WERI-Rb-1 (cell line): ENCODE results near the gene SHROOM3.

Experiments
- DNase-seq: peaks from one replicate; pipeline ENCODE4 v3.0.0-alpha.2; 2020
- H3K27ac ChIP-seq: fragments of 250-450 bp; sonication (Bioruptor Pico); 2 replicates; pipeline ENCODE4 v1.5.1; 2020; ENCODE audit warnings: mild to moderate bottlenecking, moderate library complexity
- H3K27me3 ChIP-seq: fragments of 250-450 bp; sonication (Bioruptor Pico); 2 replicates; pipeline ENCODE4 v1.5.1; 2021; ENCODE audit warnings: mild to moderate bottlenecking, low read depth, moderate library complexity; ENCODE audit not compliant: insufficient read depth, severe bottlenecking
- H3K36me3 ChIP-seq: fragments of 250-450 bp; sonication (Bioruptor Pico); 2 replicates; pipeline ENCODE4 v1.5.1; 2020; ENCODE audit warnings: mild to moderate bottlenecking, moderate library complexity
- H3K4me3 ChIP-seq: 2 replicates; pipeline ENCODE4 v1.5.1; 2011; ENCODE audit warnings: low read depth, mild to moderate bottlenecking, control low read depth, low read length
- H3K9me3 ChIP-seq: fragments of 250-450 bp; sonication (Bioruptor Pico); 2 replicates; pipeline ENCODE4 v1.5.1; 2021; ENCODE audit warnings: mild to moderate bottlenecking, moderate library complexity; ENCODE audit not compliant: severe bottlenecking
- CTCF ChIP-seq: IDR thresholded peaks from 2 replicates; pipeline ENCODE4 v1.5.1; 2011; ENCODE audit warnings: low read depth, mild to moderate bottlenecking, control low read depth, inconsistent platforms, low read length

The SHROOM3 gene

GRCh38 chr4:76780781-76781697 lies 346.0 kb downstream of the SHROOM3 start:
- Histone ChIP-seq H3K27me3 (no peaks in the 10 kb centered on the region), H3K4me3 (no peak overlapping the region), H3K27ac (no peak overlapping the region), H3K9me3 (no peaks in the 10 kb centered on the region), H3K36me3 (peaks cover 15% of the 10 kb centered on the region)
- DNase-seq: no peak
- no peak for TF ChIP-seq CTCF

GRCh38 chr4:76781698-76782595 lies 346.9 kb downstream of the SHROOM3 start:
- Histone ChIP-seq H3K36me3 (peaks cover 15% of the 10 kb centered on the region), H3K27me3 (no peaks in the 10 kb centered on the region), H3K4me3 (no peak overlapping the region), H3K9me3 (no peaks in the 10 kb centered on the region), H3K27ac (no peak overlapping the region)
- TF ChIP-seq CTCF: no peak
- no peak for DNase-seq

GRCh38 chr4:76782837-76783236 lies 347.8 kb downstream of the SHROOM3 start:
- no peaks in the 10 kb centered on the region for H3K27me3 ChIP-seq
- DNase-seq: no peak
- no peak overlapping the region for H3K4me3 ChIP-seq
- no peak for TF ChIP-seq CTCF
- H3K9me3 ChIP-seq: no peaks in the 10 kb centered on the region
- H3K36me3 ChIP-seq: peaks cover 15% of the 10 kb centered on the region
- no peak overlapping the region for H3K27ac ChIP-seq

- Histone ChIP-seq H3K36me3 (peaks cover 13% of the 10 kb centered on the region), H3K4me3 (no peak overlapping the region), H3K27ac (no peak overlapping the region), H3K9me3 (no peaks in the 10 kb centered on the region), H3K27me3 (no peaks in the 10 kb centered on the region)
- no peak for TF ChIP-seq CTCF
- no peak for DNase-seq
Observed at GRCh38 chr4:76783836-76784235, 348.8 kb downstream of the SHROOM3 start.

GRCh38 chr4:76784237-76784636 lies 349.2 kb downstream of the SHROOM3 start:
- no peaks in the 10 kb centered on the region for H3K27me3 ChIP-seq
- peak; percentile 16 for DNase-seq
- peak; percentile 47 for TF ChIP-seq CTCF
- no peak overlapping the region for H3K27ac ChIP-seq
- no peak overlapping the region for H3K4me3 ChIP-seq
- peaks cover 9% of the 10 kb centered on the region for H3K36me3 ChIP-seq
- H3K9me3 ChIP-seq: no peaks in the 10 kb centered on the region
